IMR-90 (cell line): Measurements from ENCODE around the gene ZNF514. TPM values are rescaled to one million over a fixed set of nuclear protein-coding genes. Genes with fewer than 3 reads are reported as not detected.
"Not testable (repeated sequence)": the region's sequence is repeated elsewhere in the genome, so short reads cannot be mapped to it uniquely, and the experiment has no call there.

Experiments used
- ATAC-seq: fragments of 200-7000 bp; cut with Tn5 transposase; 2 replicates; pipeline ENCODE4 v1.9.1; 2020; ENCODE audit warnings: low read depth, mild to moderate bottlenecking, moderate library complexity
- BruUV-seq: library from RNA; stranded (reverse); fragments of 400-500 nt; replicated peaks from 2 replicates; lab custom pipeline; 2021; lab: Mats Ljungman, UMichigan
- CTCF ChIA-PET: fragments of 300-600 bp; formaldehyde crosslinking; extraction: SDS; loops from one replicate; lab custom pipeline; 2021; ENCODE audit warnings: antibody characterized with exemption; lab: Yijun Ruan, JAX
- POLR2A ChIA-PET: fragments of 300-600 bp; sonication (Branson Sonifier 250); formaldehyde crosslinking; loops from one replicate; lab custom pipeline; 2022; ENCODE audit warnings: antibody characterized with exemption; ENCODE audit not compliant: unreplicated experiment; lab: Charles Lee
- DNase-seq: peaks from one replicate; pipeline ENCODE4 v3.0.0; 2013
- H2AFZ ChIP-seq: replicated peaks from 2 replicates; pipeline ENCODE3; 2013; ENCODE audit warnings: low read length, mild to moderate bottlenecking; ENCODE audit not compliant: poor library complexity
- H2AK5ac ChIP-seq: 2 replicates; pipeline ENCODE4 v1.6.1; 2013; ENCODE audit warnings: low read depth, low read length, inconsistent platforms
- H2AK9ac ChIP-seq: replicated peaks from 2 replicates; pipeline ENCODE3; 2013; ENCODE audit warnings: mild to moderate bottlenecking, low read depth, low read length, moderate library complexity; ENCODE audit not compliant: poor library complexity
- H2BK120ac ChIP-seq: 2 replicates; pipeline ENCODE4 v1.6.1; 2013; ENCODE audit warnings: low read depth, low read length, inconsistent platforms
- H2BK15ac ChIP-seq: 3 replicates; pipeline ENCODE4 v1.6.1; 2013; ENCODE audit warnings: low read depth, low read length, inconsistent platforms
- H2BK20ac ChIP-seq: 2 replicates; pipeline ENCODE4 v1.6.1; 2013; ENCODE audit warnings: low read depth, mild to moderate bottlenecking, inconsistent platforms, low read length, moderate library complexity
- H2BK5ac ChIP-seq: 2 replicates; pipeline ENCODE4 v1.6.1; 2013; ENCODE audit warnings: mild to moderate bottlenecking, low read depth, low read length, inconsistent platforms; ENCODE audit not compliant: poor library complexity, severe bottlenecking
- H3K14ac ChIP-seq: replicated peaks from 2 replicates; pipeline ENCODE4 v1.6.1; 2013; ENCODE audit warnings: low read depth, low read length, inconsistent platforms
- H3K18ac ChIP-seq: 2 replicates; pipeline ENCODE4 v1.6.1; 2013; ENCODE audit warnings: low read depth, low read length, control low read depth
- H3K23ac ChIP-seq: 2 replicates; pipeline ENCODE4 v1.6.1; 2013; ENCODE audit warnings: low read depth, low read length, inconsistent platforms
- H3K27ac ChIP-seq: 2 replicates; pipeline ENCODE4 v1.5.1; 2013; ENCODE audit warnings: mild to moderate bottlenecking, control low read depth, low read length; ENCODE audit not compliant: insufficient read depth
- H3K27me3 ChIP-seq: 2 replicates; pipeline ENCODE4 v1.6.1; 2013; ENCODE audit warnings: low read length; ENCODE audit not compliant: control insufficient read depth, insufficient read depth
- H3K36me3 ChIP-seq: 2 replicates; pipeline ENCODE4 v1.6.1; 2013; ENCODE audit warnings: low read length, mixed read lengths; ENCODE audit not compliant: control insufficient read depth, insufficient read depth
- H3K4ac ChIP-seq: 2 replicates; pipeline ENCODE4 v1.6.1; 2013; ENCODE audit warnings: low read depth, low read length, inconsistent platforms
- H3K4me1 ChIP-seq: 2 replicates; pipeline ENCODE4 v1.6.1; 2013; ENCODE audit warnings: low read length, mixed read lengths; ENCODE audit not compliant: control insufficient read depth, insufficient read depth
- H3K4me2 ChIP-seq: 2 replicates; pipeline ENCODE4 v1.6.1; 2013; ENCODE audit warnings: low read depth, mild to moderate bottlenecking, control low read depth, low read length, moderate library complexity
- H3K4me3 ChIP-seq: 2 replicates; pipeline ENCODE4 v1.5.1; 2013; ENCODE audit warnings: low read depth, mild to moderate bottlenecking, control low read depth, low read length, moderate library complexity; ENCODE audit not compliant: insufficient read depth
- H3K56ac ChIP-seq: 2 replicates; pipeline ENCODE4 v1.6.1; 2013; ENCODE audit warnings: low read length, inconsistent platforms; ENCODE audit not compliant: insufficient read depth; ENCODE audit errors: extremely low read depth
- H3K79me1 ChIP-seq, 2 experiments: 2 replicates each; pipeline ENCODE4 v1.6.1; 2013; ENCODE audit warnings: low read length in 2 of 2, inconsistent platforms in 1 of 2, low read depth in 1 of 2
- H3K9ac ChIP-seq: 2 replicates; pipeline ENCODE4 v1.6.1; 2013; ENCODE audit warnings: low read depth, low read length, control low read depth
- H3K9me1 ChIP-seq: 2 replicates; pipeline ENCODE4 v1.6.1; 2013; ENCODE audit warnings: low read length, inconsistent platforms; ENCODE audit not compliant: insufficient read depth
- H3K9me3 ChIP-seq: 2 replicates; pipeline ENCODE4 v1.6.1; 2013; ENCODE audit warnings: low read length; ENCODE audit not compliant: control insufficient read depth, insufficient read depth
- H4K20me1 ChIP-seq: 2 replicates; pipeline ENCODE4 v1.6.1; 2013; ENCODE audit warnings: low read length, inconsistent platforms; ENCODE audit not compliant: insufficient read depth
- H4K5ac ChIP-seq: 2 replicates; pipeline ENCODE4 v1.6.1; 2013; ENCODE audit warnings: mild to moderate bottlenecking, low read depth, low read length, control low read depth
- H4K8ac ChIP-seq, 2 experiments: 2 replicates each; pipeline ENCODE4 v1.6.1; 2013; ENCODE audit warnings: low read depth in 2 of 2, low read length in 2 of 2, control low read depth in 1 of 2, inconsistent platforms in 1 of 2
- H4K91ac ChIP-seq: 2 replicates; pipeline ENCODE4 v1.6.1; 2013; ENCODE audit warnings: low read depth, low read length, inconsistent platforms; ENCODE audit not compliant: insufficient read depth
- WGBS, 2 experiments: methylation state at CpG; one replicate each; pipeline versions ENCODE4 v1.1.5 to v1.1.7; 2013; ENCODE audit warnings: missing lambda C conversion rate in 2 of 2; ENCODE audit not compliant: insufficient read length in 1 of 2; ENCODE audit errors: extremely low coverage in 2 of 2; 5-methylcytosine and 5-hydroxymethylcytosine counted together
- dilution Hi-C: fragments of 300-500 bp; cut with HindIII; formaldehyde crosslinking; loops from one replicate; pipeline ENCODE4 v1.14.3; 2018; ENCODE audit warnings: low sequenced_read_pairs; ENCODE audit not compliant: unreplicated experiment
- in situ Hi-C: fragments of 300-500 bp; cut with MboI; formaldehyde crosslinking; loops from 3 replicates; pipeline ENCODE4 v1.14.3; 2019; ENCODE audit warnings: low sequenced_read_pairs, inconsistent platforms, mixed read lengths
- intact Hi-C: fragments of 100-400 bp; cut with micrococcal nuclease; formaldehyde crosslinking; loops from 2 replicates; pipeline ENCODE4 v1.10.0; 2022
- polyA plus RNA-seq, 3 experiments: library from polyadenylated mRNA; depleted of rRNA; stranded (reverse); fragments of >200 nt; gene quantifications; 2 replicates each; pipeline ENCODE4 v1.2.3, GENCODE V29; 2012; ENCODE audit warnings: low replicate concordance in 1 of 3
- total RNA-seq: library from RNA; depleted of rRNA; stranded (reverse); fragments of >200 nt; gene quantifications from 2 replicates; pipeline ENCODE4 v1.2.3, GENCODE V29; 2012; rRNA removed

ZNF514 gene
- total and polyA plus RNA-seq, 2 of the 4 experiments (the other 2 are of a cell fraction), result 5.3 to 6.5 TPM

- H3K27ac ChIP-seq, DNase-seq, H4K91ac ChIP-seq, in situ Hi-C loops, dilution Hi-C loops, H4K8ac ChIP-seq, intact Hi-C loops, H3K79me1 ChIP-seq, H3K18ac ChIP-seq, H2BK20ac ChIP-seq, H3K9me3 ChIP-seq, H4K20me1 ChIP-seq, CTCF ChIA-PET, H2AK5ac ChIP-seq, ATAC-seq, H4K5ac ChIP-seq, POLR2A ChIA-PET, H2BK5ac ChIP-seq, H3K4me3 ChIP-seq, H3K9me1 ChIP-seq, H2BK15ac ChIP-seq, H3K4me1 ChIP-seq, H2AFZ ChIP-seq, H3K4me2 ChIP-seq, H3K9ac ChIP-seq, H2BK120ac ChIP-seq, BruUV-seq, H3K56ac ChIP-seq, H2AK9ac ChIP-seq, H3K23ac ChIP-seq, H3K14ac ChIP-seq, H3K27me3 ChIP-seq, H3K4ac ChIP-seq: not testable (repeated sequence)
- H3K36me3 ChIP-seq, result peaks cover 15% of the 10 kb centered on the region
- no CpG with 5 or more reads among the region's 5 CpGs for WGBS, 2 experiments
Observed at GRCh38 chr2:95098273-95098672, 61.4 kb downstream of the ZNF514 start.

Other genes with a start within 250 kb of the ZNF514 start
- not detected in 2 replicates for gene MAL, start 134.1 kb downstream of the ZNF514 start, total RNA-seq
- not detected in 2 replicates for gene MAL, start 134.1 kb downstream of the ZNF514 start, polyA plus RNA-seq (2012; rRNA removed)
- 27.6 and 35.8 TPM in 2 replicates for gene MRPS5, start 38.0 kb downstream of the ZNF514 start, total RNA-seq
- gene MRPS5, start 38.0 kb downstream of the ZNF514 start, polyA plus RNA-seq (2012; rRNA removed), result 42.5 and 44.1 TPM in 2 replicates
- 7.3 and 7.8 TPM in 2 replicates for gene ZNF2, start 6.0 kb upstream of the ZNF514 start, total RNA-seq
- 1.3 and 2.7 TPM in 2 replicates for gene ZNF2, start 6.0 kb upstream of the ZNF514 start, polyA plus RNA-seq (2012; rRNA removed)
- 2.2 and 2.7 TPM in 2 replicates for gene ZNF892, start 47.7 kb upstream of the ZNF514 start, total RNA-seq
- 0.46 and 0.49 TPM in 2 replicates for gene ZNF892, start 47.7 kb upstream of the ZNF514 start, polyA plus RNA-seq (2012; rRNA removed)
- not detected in 2 replicates for gene PROM2, start 114.6 kb upstream of the ZNF514 start, total RNA-seq
- gene PROM2, start 114.6 kb upstream of the ZNF514 start, polyA plus RNA-seq (2012; rRNA removed), result 0.26 and 0.65 TPM in 2 replicates
- gene KCNIP3, start 137.5 kb upstream of the ZNF514 start, total RNA-seq, result 0.72 and 0.83 TPM in 2 replicates
- 1.4 TPM in 2 replicates for gene KCNIP3, start 137.5 kb upstream of the ZNF514 start, polyA plus RNA-seq (2012; rRNA removed)
- 35.0 and 36.2 TPM in 2 replicates for gene FAHD2A, start 242.9 kb upstream of the ZNF514 start, total RNA-seq
- gene FAHD2A, start 242.9 kb upstream of the ZNF514 start, polyA plus RNA-seq (2012; rRNA removed), result 34.0 and 35.1 TPM in 2 replicates